ENCODE measurements around the gene UBQLN4.
"Not testable (repeated sequence)": the region's sequence is repeated elsewhere in the genome, so short reads cannot be mapped to it uniquely, and the experiment has no call there.

Gene UBQLN4

GRCh38 chr1:156080863-156081179, 27.2 kb upstream of the UBQLN4 start:
- DNase-seq = no peak

GRCh38 chr1:156080241-156080862, 26.8 kb upstream of the UBQLN4 start:
- DNase-seq = no peak

DNA sequence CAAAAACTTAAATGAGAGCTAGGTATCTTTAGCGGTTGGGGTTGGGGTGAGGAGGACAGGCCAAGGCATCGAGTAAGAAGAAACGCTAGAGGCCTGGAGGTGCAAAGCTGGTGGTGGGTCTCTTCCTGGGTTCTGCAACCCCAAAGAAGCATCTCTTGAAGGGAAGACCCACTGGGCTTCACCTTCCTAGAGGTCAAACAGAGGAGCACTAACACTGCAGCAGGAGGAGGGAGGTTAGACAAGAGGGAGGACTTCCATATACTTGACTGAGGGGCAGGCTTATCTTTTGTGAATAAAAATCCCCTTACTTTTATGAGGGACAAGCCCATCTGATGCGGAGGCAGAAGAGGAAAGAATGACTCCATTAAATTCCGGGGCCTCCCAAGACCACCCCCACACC, 26.2 kb upstream of the UBQLN4 start:
- no peak for DNase-seq

- no peak for DNase-seq
Measured at GRCh38 chr1:156078728-156079127, 25.1 kb upstream of the UBQLN4 start.

GRCh38 chr1:156077430-156077760, 23.8 kb upstream of the UBQLN4 start:
- no peak for DNase-seq

DNA sequence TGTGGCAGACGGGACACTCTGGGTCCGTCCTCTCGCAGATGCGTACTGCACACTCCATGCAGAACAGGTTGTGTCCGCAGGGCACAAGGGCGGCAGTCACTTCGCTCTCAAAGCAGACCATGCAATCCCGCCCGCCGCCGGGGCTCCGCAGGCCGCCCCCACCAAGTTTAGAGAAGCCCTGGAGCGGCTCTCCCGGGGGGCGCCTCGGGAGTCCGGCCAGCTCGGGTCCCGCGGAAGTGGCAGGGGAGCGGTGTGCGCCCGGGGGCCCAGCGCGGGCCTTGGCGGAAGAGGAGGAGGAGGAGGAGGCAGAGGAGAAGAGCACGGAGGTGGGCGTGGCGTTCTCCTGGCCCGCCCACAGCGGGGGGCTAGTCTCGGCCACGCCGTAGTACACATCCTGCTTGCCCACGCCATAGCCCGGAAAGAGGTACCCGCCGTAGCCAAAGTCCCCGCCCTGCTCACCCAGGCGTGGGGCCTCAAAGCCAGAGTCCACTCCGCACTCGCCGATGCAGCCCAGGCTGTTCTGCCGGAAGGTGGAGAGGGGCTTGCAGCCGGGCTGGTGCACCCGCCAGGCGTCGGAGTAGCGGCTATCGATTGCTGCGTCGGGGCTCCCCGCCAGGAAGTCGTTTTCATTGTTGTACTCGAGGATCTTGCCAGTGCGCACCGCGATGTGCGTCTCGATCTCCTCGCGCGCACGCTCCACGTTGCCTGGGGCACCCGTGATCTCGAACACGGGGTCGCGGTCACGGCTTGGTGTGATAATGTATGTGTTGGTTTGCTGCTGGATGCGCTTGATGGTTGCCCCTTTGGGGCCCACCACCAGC, 23.2 kb upstream of the UBQLN4 start:
- DNase-seq = no peak

- DNase-seq = no peak
Measured at GRCh38 chr1:156075775-156076204, 22.2 kb upstream of the UBQLN4 start.

- DNase-seq = no peak
Measured at GRCh38 chr1:156075162-156075561, 21.6 kb upstream of the UBQLN4 start.

DNA sequence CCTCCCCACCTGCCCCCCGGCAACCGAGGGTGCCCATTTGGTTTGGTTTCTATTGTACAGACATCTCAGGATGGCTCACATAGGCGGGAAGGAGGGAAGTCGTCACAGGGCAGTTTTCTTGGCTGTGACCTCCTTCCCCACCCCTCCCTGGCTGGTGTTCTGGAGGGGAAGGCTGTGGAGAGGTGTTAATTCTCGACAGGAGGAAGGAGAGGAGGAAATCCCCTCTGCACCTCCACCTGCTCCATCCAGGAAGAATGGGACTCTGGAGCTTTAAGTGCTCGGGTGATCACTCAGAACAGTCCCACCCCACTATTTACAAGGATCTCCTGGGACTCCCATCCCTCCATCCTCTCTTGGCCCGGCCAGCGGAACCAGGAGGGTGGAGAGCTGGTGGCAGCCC, 21.1 kb upstream of the UBQLN4 start:
- no peak for DNase-seq

GRCh38 chr1:156073740-156074139, 20.1 kb upstream of the UBQLN4 start:
- DNase-seq = no peak

DNA sequence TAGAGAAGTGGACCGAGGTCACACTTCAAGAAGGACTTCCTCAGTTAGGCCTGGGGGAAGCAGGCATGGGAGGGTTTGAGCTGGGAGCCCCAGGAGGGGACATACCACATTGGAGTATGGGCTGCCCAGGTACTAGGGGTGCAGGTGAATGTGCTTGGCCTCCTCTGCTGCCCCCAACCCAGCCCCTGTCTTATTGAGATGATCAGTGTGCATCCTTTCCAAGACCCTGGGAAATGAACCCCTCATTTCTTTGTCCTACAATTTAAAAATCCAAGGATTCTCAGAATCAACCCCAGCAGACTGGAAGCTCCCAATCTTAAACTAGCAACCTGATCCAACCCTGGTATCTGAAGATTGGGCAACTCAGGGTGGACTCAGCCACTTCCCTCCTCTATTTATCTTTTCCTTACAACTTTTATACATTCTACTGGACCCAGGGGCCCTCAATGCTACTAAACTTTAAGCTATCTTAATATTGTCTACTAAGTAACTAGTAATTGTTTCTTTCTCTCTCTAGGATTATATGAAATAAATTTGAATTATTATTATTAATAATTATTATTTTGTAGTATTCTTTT, 19.6 kb upstream of the UBQLN4 start:
- no peak for DNase-seq

- no peak for DNase-seq
Measured at GRCh38 chr1:156072251-156072650, 18.7 kb upstream of the UBQLN4 start.

DNA sequence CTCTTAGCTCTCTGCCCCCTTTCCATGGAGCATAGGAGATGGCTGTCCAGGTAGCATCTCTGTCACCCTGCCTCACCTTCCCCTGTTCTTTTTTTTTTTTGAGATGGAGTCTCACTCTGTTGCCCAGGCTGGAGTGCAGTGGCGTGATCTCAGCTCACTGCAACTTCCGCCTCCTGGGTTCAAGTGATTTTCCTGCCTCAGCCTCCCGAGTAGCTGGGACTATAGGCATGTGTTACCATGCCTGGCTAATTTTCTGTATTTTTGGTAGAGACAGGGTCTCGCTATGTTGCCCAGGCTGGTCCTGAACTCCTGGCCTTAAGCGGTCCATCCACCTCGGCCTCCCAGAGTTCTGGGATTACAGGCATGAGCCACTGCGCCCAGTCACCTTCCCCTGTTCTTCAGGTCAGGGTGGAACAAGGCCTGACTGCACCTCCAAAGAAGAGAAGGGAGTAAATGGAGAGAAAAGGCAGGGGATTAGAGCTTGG, 17.8 kb upstream of the UBQLN4 start:
- DNase-seq = not testable (repeated sequence)

DNA sequence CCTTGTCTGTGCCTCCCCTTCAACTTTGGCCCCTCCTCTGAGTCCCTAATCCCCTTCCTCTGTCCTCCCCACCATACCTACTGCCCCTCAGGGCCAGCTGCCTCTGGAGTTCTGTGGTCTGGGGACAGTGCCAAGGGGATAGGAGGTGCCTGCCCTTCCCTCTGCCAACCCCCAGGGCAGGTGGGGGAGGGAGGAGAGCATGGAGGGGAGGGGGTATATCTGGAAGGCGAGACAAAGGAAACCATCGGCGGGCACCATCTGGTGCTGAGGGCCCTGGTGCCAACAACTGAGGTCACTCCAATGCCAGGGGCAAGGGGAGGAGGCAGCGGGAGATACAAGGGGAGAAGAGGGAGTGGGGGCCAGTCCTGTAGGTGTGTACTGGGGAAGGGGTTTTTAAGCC, 16.9 kb upstream of the UBQLN4 start:
- no peak for DNase-seq

GRCh38 chr1:156069490-156070455, 16.2 kb upstream of the UBQLN4 start:
- DNase-seq = no peak

DNA sequence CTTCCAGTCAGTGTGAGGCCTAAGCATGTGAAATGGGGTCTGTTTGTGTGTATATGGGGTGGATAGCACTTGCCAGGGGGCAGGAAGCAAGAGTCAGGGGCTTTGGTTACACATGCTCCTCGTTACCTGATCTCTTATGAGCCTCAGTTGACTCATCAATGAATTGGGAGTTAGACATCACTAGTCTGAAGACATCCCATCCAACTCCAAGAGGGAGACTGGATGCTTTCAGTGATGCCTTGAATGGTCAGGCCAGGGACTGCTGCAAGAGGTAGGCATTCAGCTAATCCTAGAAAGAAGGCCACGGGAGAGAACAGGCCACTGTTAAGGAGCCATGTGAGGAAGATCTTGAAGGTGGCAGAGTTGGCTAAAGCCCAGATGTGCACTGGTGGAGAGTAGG, 13.7 kb upstream of the UBQLN4 start:
- DNase-seq = no peak

- no peak for DNase-seq
Measured at GRCh38 chr1:156065871-156066270, 12.3 kb upstream of the UBQLN4 start.

- no peak for DNase-seq
Measured at GRCh38 chr1:156065212-156065611, 11.6 kb upstream of the UBQLN4 start.

GRCh38 chr1:156064615-156065014, 11.0 kb upstream of the UBQLN4 start:
- no peak for DNase-seq

GRCh38 chr1:156063997-156064285, 10.3 kb upstream of the UBQLN4 start:
- no peak for DNase-seq

DNA sequence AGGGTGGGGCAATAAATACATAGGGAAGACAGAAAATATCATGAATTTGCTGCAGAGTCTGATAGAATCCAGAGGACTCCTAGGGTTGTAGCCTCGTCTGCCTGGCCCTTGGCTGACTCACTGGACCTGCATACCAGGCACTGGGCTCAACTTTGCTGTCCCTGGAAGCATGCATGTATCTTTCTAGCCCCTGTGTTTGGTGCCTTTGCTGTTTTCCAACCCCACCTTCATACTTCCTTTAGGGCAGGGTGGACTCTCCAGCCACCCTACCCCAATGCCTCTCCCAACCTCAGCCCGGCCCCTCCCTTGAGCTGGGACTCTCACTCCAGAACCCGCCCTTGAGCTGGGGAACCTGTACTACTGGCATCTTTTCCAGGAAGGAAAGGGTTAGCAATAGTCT, 8.6 kb upstream of the UBQLN4 start:
- no peak for DNase-seq

- DNase-seq = peak; percentile 21
Measured at GRCh38 chr1:156060937-156061636, 7.5 kb upstream of the UBQLN4 start, which contains the start of gene RAB25. Gene RAB25 (plus strand): TSS chr1:156061160. CDS start chr1:156061401, 241 bp downstream.

Data from CD4-positive, alpha-beta T cell treated with Interleukin-6 for 4 hours (primary cell).